Measurements from ENCODE around the gene PTGES. TPM values are rescaled to one million over a fixed set of nuclear protein-coding genes. Genes with fewer than 3 reads are reported as not detected.
A peak's percentile ranks its signal among the peaks of the same experiment; 100 is the strongest.

The PTGES gene
- total and polyA plus RNA-seq, 9 of the 15 experiments (the other 6 are each of a cell fraction or from before 2014, with no cell fraction given), result 0.13 TPM; not detected in 8

- TF ChIP-seq ZBTB40 (IDR thresholded peaks at IDR 0.05) (peak; percentile 58), ZBTB40 (CRISPR knock-in tag; IDR thresholded peaks at IDR 0.05) (no peak), GATAD2B (IDR thresholded peaks at IDR 0.05; ENCODE audit: borderline replicate concordance) (no peak), GTF2B (IDR thresholded peaks at IDR 0.05; ENCODE audit: extremely low read depth, insufficient read length) (no peak), CHD7 (IDR thresholded peaks at IDR 0.05; ENCODE audit: low read depth, low read length) (no peak)
Measured at GRCh38 chr9:129776938-129777768, 24.3 kb upstream of the PTGES start (continued).
